ENCODE data around the gene HIRA. TPM values are rescaled to one million over a fixed set of nuclear protein-coding genes. Genes with fewer than 3 reads are reported as not detected.
"Not testable (repeated sequence)": the region's sequence is repeated elsewhere in the genome, so short reads cannot be mapped to it uniquely, and the experiment has no call there.

HIRA gene
- total RNA-seq, 1 experiment from 2014 or later = 25.2 TPM

DNA sequence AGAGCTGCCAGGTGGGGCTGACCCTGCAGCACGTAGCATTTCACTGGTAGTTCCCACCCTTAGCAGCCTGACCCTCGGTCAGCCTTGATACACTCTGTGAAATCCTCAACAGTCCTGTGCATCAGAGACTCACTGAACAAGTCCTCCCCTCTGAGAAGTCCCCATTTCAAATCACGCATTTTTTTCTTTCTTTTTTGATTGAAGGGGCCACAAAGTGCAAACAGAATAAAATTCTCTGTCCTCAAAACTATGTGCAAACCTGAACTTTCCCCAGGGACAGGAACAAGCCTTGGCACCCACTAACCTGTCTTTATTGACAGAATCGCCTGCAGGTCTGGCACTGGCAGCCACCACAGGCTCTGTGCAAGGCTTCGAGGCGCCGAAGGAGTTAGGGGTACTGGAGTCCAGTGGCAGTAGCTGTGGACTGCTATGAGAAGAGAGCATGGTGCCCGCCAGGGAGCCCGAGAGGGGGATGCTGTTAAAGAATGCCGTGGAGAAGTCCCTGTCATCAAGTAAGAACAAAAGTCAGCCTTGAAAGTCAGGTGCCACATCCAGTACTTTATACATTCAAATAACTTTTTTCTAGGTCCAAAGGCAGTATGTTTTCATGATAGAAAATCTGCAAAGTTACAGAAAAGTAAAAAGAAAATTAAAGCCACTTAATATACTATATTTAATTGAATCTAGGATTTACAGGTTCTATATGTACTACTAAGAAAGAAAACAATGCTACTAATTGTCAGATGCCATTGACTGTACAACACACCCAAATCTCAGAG is 53.8 kb downstream of the HIRA start:
- Histone ChIP-seq H3K4me1 (no peaks in the 10 kb centered on the region), H3K36me3 (peaks cover 54% of the 10 kb centered on the region), H3K27ac (no peak overlapping the region), H3K27me3 (no peaks in the 10 kb centered on the region), H3K9me3 (replicated peaks) (no peaks in the 10 kb centered on the region), H3K4me3 (no peak overlapping the region)
- DNase-seq = no peak

DNA sequence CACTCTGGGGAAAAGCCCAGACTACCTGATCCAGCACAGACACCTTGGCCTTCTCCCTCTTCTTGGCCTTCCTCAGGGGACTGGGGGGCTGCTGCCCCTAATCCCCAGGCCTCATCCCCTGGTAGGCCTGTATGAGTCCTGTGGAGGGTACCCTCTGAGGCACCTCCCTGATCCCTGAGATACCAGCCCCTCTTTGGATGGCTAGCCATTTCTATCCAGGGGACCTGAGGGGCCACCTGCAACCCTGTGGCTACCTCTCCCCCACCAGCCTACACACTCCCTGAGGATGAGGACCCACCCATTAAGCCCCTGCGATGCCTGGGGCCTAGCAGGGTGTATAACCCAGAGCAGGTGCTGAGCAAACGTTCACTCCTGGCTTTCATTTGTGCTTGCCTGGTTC is 54.6 kb downstream of the HIRA start:
- Histone ChIP-seq H3K36me3 (peaks cover 57% of the 10 kb centered on the region), H3K4me3 (no peak overlapping the region), H3K9me3 (replicated peaks) (no peaks in the 10 kb centered on the region), H3K27ac (no peak overlapping the region), H3K27me3 (no peaks in the 10 kb centered on the region), H3K4me1 (no peaks in the 10 kb centered on the region)
- DNase-seq = no peak

DNA sequence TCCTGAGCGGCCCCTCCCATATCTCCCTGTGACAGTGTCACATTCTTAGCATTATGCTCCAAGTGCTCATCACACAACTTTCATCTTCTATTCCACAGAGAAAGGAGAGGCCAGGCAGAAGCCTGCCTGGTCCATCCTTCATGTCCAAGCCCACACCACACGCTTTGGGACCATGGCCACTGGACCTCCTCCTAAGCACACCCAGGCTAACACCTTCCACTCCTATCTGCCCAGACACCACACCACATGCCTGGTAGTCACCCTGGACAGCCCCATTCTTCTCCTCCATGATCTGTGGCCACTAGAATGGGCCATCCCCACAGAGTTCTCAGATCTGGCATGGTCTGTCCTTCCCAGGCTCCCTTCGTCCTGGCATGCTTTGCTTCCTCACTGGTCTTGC is 55.3 kb downstream of the HIRA start:
- H3K36me3 ChIP-seq = peaks cover 52% of the 10 kb centered on the region
- DNase-seq = no peak
- H3K4me1 ChIP-seq = no peaks in the 10 kb centered on the region
- H3K27ac ChIP-seq = no peak overlapping the region
- H3K4me3 ChIP-seq = no peak overlapping the region
- no peaks in the 10 kb centered on the region for H3K27me3 ChIP-seq
- H3K9me3 ChIP-seq (replicated peaks) = no peaks in the 10 kb centered on the region

DNA sequence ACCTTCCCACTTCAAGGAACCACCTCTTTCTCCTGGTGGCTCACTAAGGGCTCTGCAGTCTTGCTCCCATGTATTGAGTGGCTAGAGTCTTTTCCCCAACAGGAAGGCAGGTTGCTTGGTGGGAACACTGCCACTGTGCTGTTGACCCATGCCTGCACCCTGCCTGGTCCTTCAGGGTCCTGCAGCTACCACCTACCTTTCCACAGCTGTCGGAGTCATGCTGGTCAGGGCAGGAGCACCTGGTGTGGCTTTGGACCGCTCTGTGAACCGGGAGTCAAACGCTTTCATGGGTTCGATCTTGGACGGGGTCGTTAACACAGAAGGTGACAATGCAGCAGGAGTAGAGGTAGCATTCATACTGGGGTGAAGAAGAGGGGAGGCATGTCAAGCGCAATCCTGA is 56.1 kb downstream of the HIRA start:
- peaks cover 57% of the 10 kb centered on the region for H3K36me3 ChIP-seq
- no peak overlapping the region for H3K4me3 ChIP-seq
- no peaks in the 10 kb centered on the region for H3K9me3 ChIP-seq (replicated peaks)
- no peak for DNase-seq
- H3K27ac ChIP-seq = no peak overlapping the region
- no peaks in the 10 kb centered on the region for H3K4me1 ChIP-seq
- H3K27me3 ChIP-seq = no peaks in the 10 kb centered on the region

DNA sequence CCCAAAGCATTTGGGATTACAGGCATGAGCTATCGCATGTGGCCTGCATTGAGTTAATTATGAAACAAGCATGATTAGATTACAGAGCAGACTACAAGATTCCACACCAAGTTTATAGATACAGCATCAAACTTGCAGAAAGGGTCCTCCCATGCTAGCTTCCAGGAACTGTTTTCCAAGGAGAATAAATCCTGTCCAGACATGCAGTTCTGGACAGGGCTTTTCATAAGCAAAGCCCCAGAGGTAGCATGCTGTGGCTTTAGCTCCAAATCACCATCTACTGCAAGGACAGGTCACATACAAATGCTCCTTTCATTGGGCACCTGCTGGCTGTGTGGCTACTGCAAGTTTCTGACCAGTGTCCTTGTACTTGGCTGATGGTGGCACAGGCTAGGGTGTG is 57.1 kb downstream of the HIRA start:
- no peak overlapping the region for H3K4me3 ChIP-seq
- H3K36me3 ChIP-seq = peaks cover 61% of the 10 kb centered on the region
- no peaks in the 10 kb centered on the region for H3K9me3 ChIP-seq (replicated peaks)
- H3K27ac ChIP-seq = no peak overlapping the region
- no peaks in the 10 kb centered on the region for H3K4me1 ChIP-seq
- no peak for DNase-seq
- no peaks in the 10 kb centered on the region for H3K27me3 ChIP-seq

DNA sequence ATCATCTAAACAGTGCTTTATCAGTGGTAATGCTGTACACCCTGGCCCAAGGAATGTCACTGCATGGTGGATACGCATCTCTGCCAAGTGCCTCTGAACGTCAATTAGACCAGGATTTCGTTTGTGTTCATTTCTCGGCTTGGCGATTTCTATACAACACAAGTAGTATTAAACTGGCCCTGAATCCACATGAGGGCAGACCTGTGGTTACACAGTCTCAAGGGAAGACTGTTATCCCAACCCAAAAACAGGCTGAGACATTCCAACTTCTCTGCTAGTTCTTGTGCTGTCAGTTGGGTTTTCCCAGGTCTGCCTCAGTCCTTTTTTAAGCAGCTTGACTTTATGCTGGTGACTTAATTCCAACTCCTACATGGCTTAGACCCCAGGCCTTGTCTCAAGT is 58.1 kb downstream of the HIRA start:
- H3K36me3 ChIP-seq = peaks cover 62% of the 10 kb centered on the region
- H3K27me3 ChIP-seq = no peaks in the 10 kb centered on the region
- H3K4me1 ChIP-seq = no peaks in the 10 kb centered on the region
- no peak overlapping the region for H3K27ac ChIP-seq
- H3K9me3 ChIP-seq (replicated peaks) = no peaks in the 10 kb centered on the region
- H3K4me3 ChIP-seq = no peak overlapping the region
- DNase-seq = no peak

DNA sequence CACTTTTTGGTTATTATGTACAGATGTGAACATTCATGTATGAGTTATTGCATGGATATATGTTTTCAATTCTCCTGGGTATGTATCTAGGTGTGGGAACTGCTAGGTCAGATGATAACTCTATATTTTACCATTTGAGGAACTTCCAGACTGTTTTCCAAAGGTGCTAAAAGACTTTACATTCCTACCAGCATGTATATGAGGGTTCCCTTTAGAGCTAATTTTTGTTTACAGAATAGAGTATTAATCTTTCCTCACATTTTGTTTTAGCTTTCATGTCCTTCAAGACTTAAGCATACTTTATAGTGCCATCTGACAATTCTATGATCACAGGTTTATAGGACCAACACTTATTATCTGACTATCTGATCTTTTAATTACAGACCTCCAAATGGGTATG is 59.6 kb downstream of the HIRA start:
- H3K9me3 ChIP-seq (replicated peaks) = no peaks in the 10 kb centered on the region
- DNase-seq = no peak
- peaks cover 57% of the 10 kb centered on the region for H3K36me3 ChIP-seq
- H3K27ac ChIP-seq = no peak overlapping the region
- H3K27me3 ChIP-seq = no peaks in the 10 kb centered on the region
- H3K4me3 ChIP-seq = no peak overlapping the region
- no peaks in the 10 kb centered on the region for H3K4me1 ChIP-seq

DNA sequence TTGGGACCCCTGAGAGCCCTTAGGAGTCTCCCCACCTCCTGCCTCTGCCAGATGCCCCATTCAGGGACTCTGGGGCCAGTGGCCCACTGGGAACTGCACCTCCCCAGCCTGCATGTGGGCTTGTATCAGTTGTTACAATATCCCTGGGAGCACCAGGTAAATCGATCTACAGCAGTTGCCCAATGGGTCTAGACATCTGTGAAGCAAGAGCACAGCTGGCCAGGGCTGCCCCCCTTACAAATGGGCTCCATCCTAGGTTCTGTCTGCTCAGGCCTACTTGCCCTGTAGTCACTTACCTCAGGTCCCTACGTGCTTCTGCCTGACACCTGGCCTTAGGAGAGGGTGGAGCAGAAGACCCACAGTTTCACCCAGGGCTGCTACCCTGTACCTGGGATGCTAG is 62.7 kb downstream of the HIRA start:
- Histone ChIP-seq H3K9me3 (replicated peaks) (no peaks in the 10 kb centered on the region), H3K4me1 (no peaks in the 10 kb centered on the region), H3K27me3 (no peaks in the 10 kb centered on the region), H3K27ac (no peak overlapping the region), H3K4me3 (no peak overlapping the region), H3K36me3 (peaks cover 39% of the 10 kb centered on the region)
- DNase-seq = no peak

DNA sequence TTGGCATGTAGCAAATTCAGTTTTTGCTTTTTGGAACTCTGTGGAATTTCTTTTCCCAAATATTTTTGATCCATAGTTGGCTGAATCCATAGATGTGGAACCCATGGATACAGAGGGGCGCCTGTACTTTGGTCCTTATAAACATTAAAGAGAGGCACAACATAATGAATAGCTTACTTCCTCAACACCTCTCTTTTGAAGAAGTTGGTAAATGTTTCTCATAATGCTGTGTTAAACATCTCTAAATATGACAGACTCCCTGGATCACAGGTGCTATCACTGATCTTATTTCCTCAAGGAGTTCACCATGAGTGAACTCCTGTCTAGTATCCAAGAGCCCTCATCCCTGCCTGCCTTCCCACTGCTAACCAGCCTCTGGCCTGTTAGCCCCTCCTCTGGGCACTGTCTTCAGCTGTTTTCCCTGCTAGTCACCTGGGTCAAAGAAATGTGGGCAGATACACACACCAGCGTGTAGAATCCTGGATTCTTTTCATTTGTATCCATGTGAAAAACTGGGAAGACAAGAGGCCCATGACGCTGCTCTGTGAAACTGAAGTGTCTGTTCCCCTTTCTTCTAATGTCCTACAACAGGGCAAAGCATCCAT is 63.7 kb downstream of the HIRA start:
- Histone ChIP-seq H3K27me3 (no peaks in the 10 kb centered on the region), H3K4me3 (no peak overlapping the region), H3K36me3 (peaks cover 34% of the 10 kb centered on the region), H3K27ac (no peak overlapping the region), H3K9me3 (replicated peaks) (no peaks in the 10 kb centered on the region), H3K4me1 (no peaks in the 10 kb centered on the region)
- DNase-seq = no peak

DNA sequence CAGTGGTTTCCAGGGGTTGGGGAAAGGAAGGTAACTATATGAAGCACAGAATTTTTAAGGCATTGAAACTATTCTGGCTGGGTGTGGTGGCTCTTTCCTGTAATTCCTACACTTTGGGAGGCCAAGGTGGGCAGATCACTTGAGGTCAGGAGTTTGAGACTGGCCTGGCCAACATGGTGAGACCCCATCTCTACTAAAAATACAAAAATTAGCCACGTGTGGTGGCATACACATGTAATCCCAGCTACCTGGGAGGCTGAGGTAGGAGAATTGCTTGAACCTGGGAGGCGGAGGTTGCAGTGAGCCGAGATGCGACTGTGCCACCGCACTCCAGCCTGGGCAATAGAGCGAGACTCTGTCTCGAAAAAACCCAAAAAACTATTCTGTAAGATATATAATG is 68.0 kb downstream of the HIRA start:
- not testable (repeated sequence) for H3K4me1 ChIP-seq; H3K27ac ChIP-seq; H3K9me3 ChIP-seq (replicated peaks); H3K4me3 ChIP-seq; H3K27me3 ChIP-seq; DNase-seq
- H3K36me3 ChIP-seq = peaks cover 31% of the 10 kb centered on the region

DNA sequence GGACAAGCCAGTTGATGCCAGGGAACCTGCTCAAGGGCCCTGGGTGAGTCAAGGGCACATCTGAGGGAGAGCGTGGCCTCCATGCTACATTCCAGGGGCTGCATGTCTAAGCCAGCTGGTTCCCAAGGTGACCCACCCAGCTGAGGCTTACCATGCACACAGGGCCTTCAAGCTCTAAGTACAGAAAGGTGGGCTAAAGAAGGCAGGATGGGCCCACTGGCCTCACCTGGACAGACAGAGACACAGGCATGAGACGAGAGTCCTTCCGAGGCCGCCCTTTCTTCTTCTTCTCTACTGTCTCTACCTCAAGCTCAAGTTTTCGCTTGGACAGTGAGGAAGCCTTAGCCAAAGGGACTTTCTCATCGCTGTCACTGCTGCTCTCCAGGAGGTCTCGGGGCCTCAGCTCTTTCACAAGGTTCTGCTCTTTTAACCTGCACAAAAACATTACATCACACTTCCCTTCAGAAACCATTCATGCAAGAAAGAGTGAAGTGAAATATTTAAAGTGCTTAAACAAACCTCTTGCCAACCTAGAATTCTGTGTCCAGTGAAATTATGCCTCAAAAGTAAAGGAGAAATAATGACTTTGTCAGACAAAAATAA is 69.9 kb downstream of the HIRA start:
- H3K27ac ChIP-seq = no peak overlapping the region
- H3K4me3 ChIP-seq = no peak overlapping the region
- no peaks in the 10 kb centered on the region for H3K27me3 ChIP-seq
- DNase-seq = no peak
- no peaks in the 10 kb centered on the region for H3K9me3 ChIP-seq (replicated peaks)
- H3K36me3 ChIP-seq = peaks cover 23% of the 10 kb centered on the region
- H3K4me1 ChIP-seq = no peaks in the 10 kb centered on the region

DNA sequence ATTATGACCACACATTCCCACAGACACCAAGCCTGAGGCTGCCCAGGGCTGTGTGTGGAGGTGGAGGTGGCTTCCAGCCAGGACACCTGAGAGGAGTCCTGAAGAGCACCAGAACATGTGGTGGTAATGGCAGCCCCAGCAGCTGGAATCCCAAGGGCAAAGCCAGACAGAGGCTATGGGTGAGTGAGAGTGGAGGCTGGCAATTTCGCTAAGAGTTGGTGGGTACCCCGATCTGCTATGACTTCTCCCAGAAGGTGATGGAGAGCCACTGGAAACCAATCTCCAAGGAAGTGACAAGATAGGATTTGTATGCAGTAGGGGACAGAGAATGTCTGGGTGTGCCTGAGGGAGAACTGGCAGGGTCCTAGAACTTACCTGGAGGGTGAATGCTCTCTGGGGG is 70.7 kb downstream of the HIRA start:
- no peak for DNase-seq

DNA sequence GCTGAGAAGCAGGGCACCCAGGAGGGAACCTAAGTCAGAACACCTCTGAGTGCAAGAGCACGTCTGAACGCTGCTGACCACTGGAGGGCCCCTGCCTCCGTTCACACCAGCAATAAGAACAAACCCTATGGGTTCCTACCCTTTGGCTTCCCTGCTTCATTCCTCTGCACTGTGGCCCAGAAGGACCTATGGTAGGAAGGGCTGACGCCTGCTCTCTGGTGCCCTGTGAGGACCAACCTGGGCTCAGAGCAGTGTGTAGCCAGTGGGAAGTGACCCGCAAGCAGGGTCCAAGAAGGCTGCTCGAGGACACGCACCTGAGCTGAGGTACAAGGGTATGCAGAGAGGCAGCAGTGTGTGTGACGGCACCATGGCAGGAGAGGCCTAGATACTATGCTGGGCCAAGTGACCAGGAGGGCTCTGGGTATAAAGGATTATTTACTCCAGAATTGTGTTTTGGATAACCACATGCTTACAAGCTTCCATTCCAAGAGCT is 71.2 kb downstream of the HIRA start:
- peaks cover 20% of the 10 kb centered on the region for H3K36me3 ChIP-seq
- no peaks in the 10 kb centered on the region for H3K9me3 ChIP-seq (replicated peaks)
- H3K27ac ChIP-seq = no peak overlapping the region
- no peaks in the 10 kb centered on the region for H3K27me3 ChIP-seq
- DNase-seq = no peak
- H3K4me1 ChIP-seq = no peaks in the 10 kb centered on the region
- no peak overlapping the region for H3K4me3 ChIP-seq

More for the DNA sequence above, 70.7 kb downstream of the HIRA start:
- H3K9me3 ChIP-seq (replicated peaks) = no peaks in the 10 kb centered on the region
- H3K4me1 ChIP-seq = no peaks in the 10 kb centered on the region
- H3K27ac ChIP-seq = no peak overlapping the region
- H3K36me3 ChIP-seq = peaks cover 20% of the 10 kb centered on the region
- no peak overlapping the region for H3K4me3 ChIP-seq
- no peaks in the 10 kb centered on the region for H3K27me3 ChIP-seq

DNA sequence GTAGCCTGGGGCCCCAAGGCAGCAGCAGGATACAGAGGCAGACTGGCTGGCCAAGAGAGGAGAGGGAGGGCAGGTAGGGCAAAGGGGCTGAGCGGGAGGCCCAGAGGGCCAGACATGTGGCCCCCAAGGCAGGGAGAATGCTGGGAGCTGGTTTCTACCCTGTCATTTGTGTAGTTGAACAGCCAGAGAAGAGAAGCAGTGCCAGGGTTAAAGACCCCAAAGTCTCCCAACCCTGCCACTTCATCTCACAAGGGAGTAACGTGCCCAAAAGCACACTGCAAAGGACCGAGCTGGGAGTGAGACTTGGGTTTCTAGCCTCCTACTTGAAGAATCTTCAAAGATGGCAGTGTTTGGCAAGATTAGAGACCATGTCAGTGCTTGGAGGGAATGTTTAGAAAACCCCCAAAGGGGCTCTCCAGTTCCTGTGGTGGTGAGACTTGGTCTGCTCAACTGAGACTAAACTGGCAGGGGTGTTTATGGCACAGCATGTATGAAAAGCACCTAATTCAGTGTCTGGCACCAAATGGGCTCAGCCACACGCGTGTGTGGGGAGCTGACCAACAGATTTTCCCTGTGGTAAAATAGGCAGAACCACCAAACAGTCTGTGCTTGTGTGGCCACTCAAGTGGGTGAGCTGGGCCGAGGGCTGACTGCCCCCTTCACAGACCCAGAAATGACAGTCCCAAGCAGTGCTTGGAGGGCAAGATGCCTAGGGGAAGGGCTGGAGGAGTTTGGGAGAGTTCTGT is 71.8 kb downstream of the HIRA start:
- Histone ChIP-seq H3K4me3 (no peak overlapping the region), H3K27me3 (no peaks in the 10 kb centered on the region), H3K9me3 (replicated peaks) (no peaks in the 10 kb centered on the region), H3K27ac (no peak overlapping the region), H3K36me3 (peaks cover 20% of the 10 kb centered on the region), H3K4me1 (no peaks in the 10 kb centered on the region)
- no peak for DNase-seq

Measured in SJCRH30 (cell line).